Measurements from ENCODE around the gene PTPN18. TPM values are rescaled to one million over a fixed set of nuclear protein-coding genes. Genes with fewer than 3 reads are reported as not detected.

The PTPN18 gene
- total RNA-seq, 1 donor from 2014 or later, result 11.8 TPM

Small RNA genes within 50 kb of the gene (small RNA-seq; reads per million reads assigned to genes)
- not detected for gene AC132479.1

Other genes starting within 250 kb of the PTPN18 start
- gene POTEF, start 226.8 kb upstream of the PTPN18 start, total RNA-seq, result not detected
- gene CCDC74B, start 210.9 kb upstream of the PTPN18 start, total RNA-seq, result 5.7 TPM
- 9.0 TPM for gene SMPD4, start 174.5 kb upstream of the PTPN18 start, total RNA-seq
- gene MZT2B, start 173.8 kb upstream of the PTPN18 start, total RNA-seq, result 92.9 TPM
- not detected for gene TUBA3E, start 157.6 kb upstream of the PTPN18 start, total RNA-seq
- gene IMP4, start 13.2 kb upstream of the PTPN18 start, total RNA-seq, result 37.5 TPM
- under 0.01 TPM for gene POTEI, start 153.3 kb downstream of the PTPN18 start, total RNA-seq
- gene CFC1B, start 165.2 kb downstream of the PTPN18 start, total RNA-seq, result 0.82 TPM
- gene CFC1, start 243.5 kb downstream of the PTPN18 start, total RNA-seq, result 0.41 TPM

All from frontal cortex (tissue), 1 donor.